ENCODE measurements around the gene C4orf51. TPM values are rescaled to one million over a fixed set of nuclear protein-coding genes. Genes with fewer than 3 reads are reported as not detected.

Gene C4orf51
- total RNA-seq (2016; rRNA removed; fragmentation: Illumina TruSeq; extraction: Trizol) (not detected in 2 replicates), polyA plus RNA-seq (2011; rRNA removed) (not detected in 2 replicates), polyA minus RNA-seq (2011; rRNA and poly(A)+ RNA removed; ENCODE audit: low replicate concordance) (not detected in 2 replicates), Bru-seq, nascent RNA (percentile 4 among the genes with signal in this experiment), BruChase-seq, experiment 1, labeled RNA remaining after a 6-hour chase (not detected), BruChase-seq, experiment 2, labeled RNA remaining after a 2-hour chase (percentile 5 among the genes with signal in this experiment)
- total RNA-seq (2016; cell fraction: cytosol; rRNA removed; fragmentation: Illumina TruSeq; extraction: Trizol; ENCODE audit: low read depth): not detected in 2 replicates
- not detected in 2 replicates for total RNA-seq (2016; cell fraction: insoluble cytoplasmic fraction; rRNA removed; fragmentation: Illumina TruSeq; extraction: Trizol)
- not detected in 2 replicates for total RNA-seq (2016; cell fraction: membrane; rRNA removed; fragmentation: Illumina TruSeq; extraction: Trizol)
- not detected in 2 replicates for total RNA-seq (2016; cell fraction: nucleus; rRNA removed; fragmentation: Illumina TruSeq; extraction: Trizol)
- not detected in 2 replicates for polyA plus RNA-seq (2011; cell fraction: cytosol; rRNA removed)
- not detected in 2 replicates for polyA plus RNA-seq (2011; cell fraction: nucleus; rRNA removed)
- not detected in 2 replicates for polyA plus RNA-seq (2012)
- polyA plus RNA-seq (2016; cell fraction: cytosol; fragmentation: Illumina TruSeq; extraction: Trizol; ENCODE audit: low read depth): not detected in 2 replicates
- polyA plus RNA-seq (2016; cell fraction: insoluble cytoplasmic fraction; fragmentation: Illumina TruSeq; extraction: Trizol; ENCODE audit: low read depth): not detected in 2 replicates
- polyA plus RNA-seq (2016; cell fraction: membrane; fragmentation: Illumina TruSeq; extraction: Trizol; ENCODE audit: low read depth): not detected in 2 replicates
- not detected in 2 replicates for polyA plus RNA-seq (2016; cell fraction: nucleus; fragmentation: Illumina TruSeq; extraction: Trizol; ENCODE audit: insufficient read depth, low read depth)
- polyA minus RNA-seq (2011; cell fraction: cytosol; rRNA and poly(A)+ RNA removed): not detected in 2 replicates
- polyA minus RNA-seq (2011; cell fraction: nucleus; rRNA and poly(A)+ RNA removed): not detected in 2 replicates
- long read RNA-seq, experiment 1: 0 reads
- long read RNA-seq, experiment 2: 0 reads

- ChIA-PET CTCF (ENCODE audit: low intra/inter-chr PET ratio, low total read pairs) (no interaction called here), POLR2A (no interaction called here)
- TF ChIP-seq ZBTB7A (CRISPR knock-in tag; IDR thresholded peaks at IDR 0.05): no peak
- TF ChIP-seq, protein P1, sequence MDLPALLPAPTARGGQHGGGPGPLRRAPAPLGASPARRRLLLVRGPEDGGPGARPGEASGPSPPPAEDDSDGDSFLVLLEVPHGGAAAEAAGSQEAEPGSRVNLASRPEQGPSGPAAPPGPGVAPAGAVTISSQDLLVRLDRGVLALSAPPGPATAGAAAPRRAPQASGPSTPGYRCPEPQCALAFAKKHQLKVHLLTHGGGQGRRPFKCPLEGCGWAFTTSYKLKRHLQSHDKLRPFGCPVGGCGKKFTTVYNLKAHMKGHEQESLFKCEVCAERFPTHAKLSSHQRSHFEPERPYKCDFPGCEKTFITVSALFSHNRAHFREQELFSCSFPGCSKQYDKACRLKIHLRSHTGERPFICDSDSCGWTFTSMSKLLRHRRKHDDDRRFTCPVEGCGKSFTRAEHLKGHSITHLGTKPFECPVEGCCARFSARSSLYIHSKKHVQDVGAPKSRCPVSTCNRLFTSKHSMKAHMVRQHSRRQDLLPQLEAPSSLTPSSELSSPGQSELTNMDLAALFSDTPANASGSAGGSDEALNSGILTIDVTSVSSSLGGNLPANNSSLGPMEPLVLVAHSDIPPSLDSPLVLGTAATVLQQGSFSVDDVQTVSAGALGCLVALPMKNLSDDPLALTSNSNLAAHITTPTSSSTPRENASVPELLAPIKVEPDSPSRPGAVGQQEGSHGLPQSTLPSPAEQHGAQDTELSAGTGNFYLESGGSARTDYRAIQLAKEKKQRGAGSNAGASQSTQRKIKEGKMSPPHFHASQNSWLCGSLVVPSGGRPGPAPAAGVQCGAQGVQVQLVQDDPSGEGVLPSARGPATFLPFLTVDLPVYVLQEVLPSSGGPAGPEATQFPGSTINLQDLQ (CRISPR knock-in tag; IDR thresholded peaks at IDR 0.05): no peak
- TF ChIP-seq ZNF468 (CRISPR knock-in tag; IDR thresholded peaks at IDR 0.05): no peak
- no peak for TF ChIP-seq ZKSCAN8 (CRISPR knock-in tag; IDR thresholded peaks at IDR 0.05; ENCODE audit: borderline replicate concordance)
- TF ChIP-seq NBN (conservative IDR thresholded peaks at IDR 0.05): no peak
- TF ChIP-seq PHF21A (CRISPR knock-in tag; IDR thresholded peaks at IDR 0.05): no peak
- no peak for TF ChIP-seq MYC (CRISPR knock-in tag; IDR thresholded peaks at IDR 0.05; ENCODE audit: borderline replicate concordance)
- no peak for TF ChIP-seq NR2F2 (IDR thresholded peaks at IDR 0.05; ENCODE audit: borderline replicate concordance, low read depth)
- TF ChIP-seq MLXIP (CRISPR knock-in tag; IDR thresholded peaks at IDR 0.05; ENCODE audit: borderline replicate concordance): no peak
- TF ChIP-seq ZNF879 (CRISPR knock-in tag; IDR thresholded peaks at IDR 0.05): no peak
- TF ChIP-seq ZNF674 (CRISPR knock-in tag; IDR thresholded peaks at IDR 0.05; ENCODE audit: low read depth): no peak
- TF ChIP-seq ZNF274 (CRISPR knock-in tag; IDR thresholded peaks at IDR 0.05): no peak
- Histone ChIP-seq H2AFZ (ENCODE audit: low read length) (no peak within 1 kb of the TSS), H3K79me2 (ENCODE audit: insufficient read depth, low read length) (no peaks in the 10 kb centered on the region), H3K27ac (ENCODE audit: extremely low read length, insufficient read depth, low read length) (no peak within 1 kb of the TSS), H3K4me3 (replicated peaks in 1 of 3; ENCODE audit: insufficient read depth in 1 of 3, low read depth in 2 of 3, low read length in 3 of 3) (no peak within 1 kb of the TSS), H3K9ac (ENCODE audit: insufficient read depth, low read depth, low read length) (no peak within 1 kb of the TSS), H3K4me1 (ENCODE audit: insufficient read depth, low read length) (peaks cover 17% of the 10 kb centered on the region), H4K20me1 (ENCODE audit: insufficient read depth, low read length) (no peaks in the 10 kb centered on the region), H3K36me3 (replicated peaks in 1 of 2; ENCODE audit: control insufficient read depth in 1 of 2, insufficient read depth in 2 of 2, low read length in 2 of 2) (no peaks in the 10 kb centered on the region), H3K4me2 (ENCODE audit: low read depth, low read length) (peak within 1 kb of the TSS; percentile 27), H3K9me3 (ENCODE audit: low read length) (no peaks in the 10 kb centered on the region), H3K27me3 (ENCODE audit: control insufficient read depth in 1 of 2, insufficient read depth in 2 of 2, low read length in 2 of 2) (no peaks in the 10 kb centered on the region)
- no peak; the same call in 2 of the 3 replicates for ATAC-seq
- DNase-seq (ENCODE audit: low spot score): peak; percentile 10
- BruUV-seq (replicated peaks): no TSS peak
- 25% methylated on average over 6 of the region's 6 CpGs for WGBS (ENCODE audit: low lambda C conversion rate)
- intact Hi-C loops (cut with micrococcal nuclease; ENCODE audit: unreplicated experiment): no loop called here
- in situ Hi-C loops (cut with HindIII; ENCODE audit: extremely low pct_ligation_motif_present, low pct_unique_long_range_greater_than_20kb): no loop called here
- FAIRE-seq: no peak
These were observed at the start of gene C4orf51 for GRCh38 chr4:145679991-145680455. Gene C4orf51 (plus strand): TSS chr4:145680146. CDS start chr4:145680204, 58 bp downstream.

Data from HepG2 (cell line).